ENCODE data around the gene HENMT1.
"Not testable (repeated sequence)": the region's sequence is repeated elsewhere in the genome, so short reads cannot be mapped to it uniquely, and the experiment has no call there.

HENMT1 gene

GRCh38 chr1:108643492-108644335 lies 17.2 kb downstream of the HENMT1 start:
- peak; percentile 47 for DNase-seq (ENCODE audit: extremely low read depth, low read depth)
- TF ChIP-seq CTCF (IDR thresholded peaks at IDR 0.05; ENCODE audit: low read depth, low read length, missing control alignments): peak; percentile 47

GRCh38 chr1:108640863-108641262 lies 20.0 kb downstream of the HENMT1 start:
- not testable (repeated sequence) for H3K4me3 ChIP-seq (replicated peaks; ENCODE audit: low read depth, low read length); DNase-seq (ENCODE audit: extremely low read depth, low read depth)

More at GRCh38 chr1:108643492-108644335, 17.2 kb downstream of the HENMT1 start:
- no peak overlapping the region for H3K4me3 ChIP-seq (replicated peaks; ENCODE audit: low read depth, low read length)

- TF ChIP-seq CTCF (IDR thresholded peaks at IDR 0.05; ENCODE audit: low read depth, low read length, missing control alignments): no peak
- H3K4me3 ChIP-seq (replicated peaks; ENCODE audit: low read depth, low read length): no peak overlapping the region
- no peak for DNase-seq (ENCODE audit: extremely low read depth, low read depth)
These were observed 20.9 kb downstream of the HENMT1 start for GRCh38 chr1:108639899-108640560.

GRCh38 chr1:108636876-108637275 lies 24.0 kb downstream of the HENMT1 start:
- no peak for DNase-seq (ENCODE audit: extremely low read depth, low read depth)
- no peak overlapping the region for H3K4me3 ChIP-seq (replicated peaks; ENCODE audit: low read depth, low read length)
- TF ChIP-seq CTCF (IDR thresholded peaks at IDR 0.05; ENCODE audit: low read depth, low read length, missing control alignments): no peak

GRCh38 chr1:108634521-108634920 lies 26.4 kb downstream of the HENMT1 start:
- H3K4me3 ChIP-seq (replicated peaks; ENCODE audit: low read depth, low read length): no peak overlapping the region
- no peak for TF ChIP-seq CTCF (IDR thresholded peaks at IDR 0.05; ENCODE audit: low read depth, low read length, missing control alignments)
- no peak for DNase-seq (ENCODE audit: extremely low read depth, low read depth)

- no peak for DNase-seq (ENCODE audit: extremely low read depth, low read depth)
These were observed 32.2 kb downstream of the HENMT1 start for GRCh38 chr1:108628665-108629064.

More at GRCh38 chr1:108628665-108629064, 32.2 kb downstream of the HENMT1 start:
- H3K4me3 ChIP-seq (replicated peaks; ENCODE audit: low read depth, low read length): no peak overlapping the region
- no peak for TF ChIP-seq CTCF (IDR thresholded peaks at IDR 0.05; ENCODE audit: low read depth, low read length, missing control alignments)

All from HFF-Myc (cell line).